ENCODE measurements around the gene ZBTB24. TPM values are rescaled to one million over a fixed set of nuclear protein-coding genes. Genes with fewer than 3 reads are reported as not detected.

ZBTB24 gene
- total and polyA plus RNA-seq, 2 of the 13 experiments (the other 11 are each of a cell fraction or from before 2014, with no cell fraction given): 1.5 to 6.2 TPM

GRCh38 chr6:109455437-109456110, 27.4 kb downstream of the ZBTB24 start, which contains the start of gene MICAL1 (continued):
- 0 out of 2 replicates have a peak, but pooled peaks have one; percentile 63 for TF ChIP-seq ZNF30 (CRISPR knock-in tag; IDR thresholded peaks at IDR 0.05)
- TF ChIP-seq SAP130 (CRISPR knock-in tag; IDR thresholded peaks at IDR 0.05; ENCODE audit: low read depth): peak; percentile 54; the same call in 1 of the 2 replicates
- peak; percentile 78 for TF ChIP-seq ARID4A (CRISPR knock-in tag; IDR thresholded peaks at IDR 0.05; ENCODE audit: borderline replicate concordance)
- no peak for TF ChIP-seq ZNF780A (CRISPR knock-in tag; IDR thresholded peaks at IDR 0.05)
- 0 out of 2 replicates have a peak, but pooled peaks have one; percentile 33 for TF ChIP-seq TAF1 (CRISPR knock-in tag; IDR thresholded peaks at IDR 0.05)
- TF ChIP-seq, protein P1, sequence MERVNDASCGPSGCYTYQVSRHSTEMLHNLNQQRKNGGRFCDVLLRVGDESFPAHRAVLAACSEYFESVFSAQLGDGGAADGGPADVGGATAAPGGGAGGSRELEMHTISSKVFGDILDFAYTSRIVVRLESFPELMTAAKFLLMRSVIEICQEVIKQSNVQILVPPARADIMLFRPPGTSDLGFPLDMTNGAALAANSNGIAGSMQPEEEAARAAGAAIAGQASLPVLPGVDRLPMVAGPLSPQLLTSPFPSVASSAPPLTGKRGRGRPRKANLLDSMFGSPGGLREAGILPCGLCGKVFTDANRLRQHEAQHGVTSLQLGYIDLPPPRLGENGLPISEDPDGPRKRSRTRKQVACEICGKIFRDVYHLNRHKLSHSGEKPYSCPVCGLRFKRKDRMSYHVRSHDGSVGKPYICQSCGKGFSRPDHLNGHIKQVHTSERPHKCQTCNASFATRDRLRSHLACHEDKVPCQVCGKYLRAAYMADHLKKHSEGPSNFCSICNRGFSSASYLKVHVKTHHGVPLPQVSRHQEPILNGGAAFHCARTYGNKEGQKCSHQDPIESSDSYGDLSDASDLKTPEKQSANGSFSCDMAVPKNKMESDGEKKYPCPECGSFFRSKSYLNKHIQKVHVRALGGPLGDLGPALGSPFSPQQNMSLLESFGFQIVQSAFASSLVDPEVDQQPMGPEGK (CRISPR knock-in tag; IDR thresholded peaks at IDR 0.05): 0 out of 2 replicates have a peak, but pooled peaks have one; percentile 38
- 0 out of 2 replicates have a peak, but pooled peaks have one; percentile 10 for TF ChIP-seq HNRNPL (IDR thresholded peaks at IDR 0.05; ENCODE audit: low read depth, low read length)
- TF ChIP-seq, protein P2, sequence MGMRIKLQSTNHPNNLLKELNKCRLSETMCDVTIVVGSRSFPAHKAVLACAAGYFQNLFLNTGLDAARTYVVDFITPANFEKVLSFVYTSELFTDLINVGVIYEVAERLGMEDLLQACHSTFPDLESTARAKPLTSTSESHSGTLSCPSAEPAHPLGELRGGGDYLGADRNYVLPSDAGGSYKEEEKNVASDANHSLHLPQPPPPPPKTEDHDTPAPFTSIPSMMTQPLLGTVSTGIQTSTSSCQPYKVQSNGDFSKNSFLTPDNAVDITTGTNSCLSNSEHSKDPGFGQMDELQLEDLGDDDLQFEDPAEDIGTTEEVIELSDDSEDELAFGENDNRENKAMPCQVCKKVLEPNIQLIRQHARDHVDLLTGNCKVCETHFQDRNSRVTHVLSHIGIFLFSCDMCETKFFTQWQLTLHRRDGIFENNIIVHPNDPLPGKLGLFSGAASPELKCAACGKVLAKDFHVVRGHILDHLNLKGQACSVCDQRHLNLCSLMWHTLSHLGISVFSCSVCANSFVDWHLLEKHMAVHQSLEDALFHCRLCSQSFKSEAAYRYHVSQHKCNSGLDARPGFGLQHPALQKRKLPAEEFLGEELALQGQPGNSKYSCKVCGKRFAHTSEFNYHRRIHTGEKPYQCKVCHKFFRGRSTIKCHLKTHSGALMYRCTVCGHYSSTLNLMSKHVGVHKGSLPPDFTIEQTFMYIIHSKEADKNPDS (CRISPR knock-in tag; IDR thresholded peaks at IDR 0.05): 0 out of 2 replicates have a peak, but pooled peaks have one; percentile 67
- TF ChIP-seq, protein P3, sequence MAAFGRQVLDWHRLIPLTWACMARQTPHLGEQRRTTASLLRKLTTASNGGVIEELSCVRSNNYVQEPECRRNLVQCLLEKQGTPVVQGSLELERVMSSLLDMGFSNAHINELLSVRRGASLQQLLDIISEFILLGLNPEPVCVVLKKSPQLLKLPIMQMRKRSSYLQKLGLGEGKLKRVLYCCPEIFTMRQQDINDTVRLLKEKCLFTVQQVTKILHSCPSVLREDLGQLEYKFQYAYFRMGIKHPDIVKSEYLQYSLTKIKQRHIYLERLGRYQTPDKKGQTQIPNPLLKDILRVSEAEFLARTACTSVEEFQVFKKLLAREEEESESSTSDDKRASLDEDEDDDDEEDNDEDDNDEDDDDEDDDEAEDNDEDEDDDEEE (CRISPR knock-in tag; IDR thresholded peaks at IDR 0.05): 0 out of 2 replicates have a peak, but pooled peaks have one; percentile 24
- 0 out of 2 replicates have a peak, but pooled peaks have one; percentile 5 for TF ChIP-seq FOXO1 (CRISPR knock-in tag; IDR thresholded peaks at IDR 0.05)
- peak; percentile 86 for TF ChIP-seq GABPB1 (CRISPR knock-in tag; IDR thresholded peaks at IDR 0.05)
- TF ChIP-seq KDM2A (CRISPR knock-in tag; IDR thresholded peaks at IDR 0.05; ENCODE audit: borderline replicate concordance, low read depth): peak; percentile 13; the same call in 1 of the 2 replicates
- TF ChIP-seq HNF4G (IDR thresholded peaks at IDR 0.05; ENCODE audit: borderline replicate concordance, low read depth, low read length): 0 out of 2 replicates have a peak, but pooled peaks have one; percentile 8
- TF ChIP-seq HNF4G (CRISPR knock-in tag; IDR thresholded peaks at IDR 0.05; ENCODE audit: borderline replicate concordance, low read depth): no peak
- no peak for TF ChIP-seq ZNF207 (IDR thresholded peaks at IDR 0.05; ENCODE audit: borderline replicate concordance)
- TF ChIP-seq, protein P4, sequence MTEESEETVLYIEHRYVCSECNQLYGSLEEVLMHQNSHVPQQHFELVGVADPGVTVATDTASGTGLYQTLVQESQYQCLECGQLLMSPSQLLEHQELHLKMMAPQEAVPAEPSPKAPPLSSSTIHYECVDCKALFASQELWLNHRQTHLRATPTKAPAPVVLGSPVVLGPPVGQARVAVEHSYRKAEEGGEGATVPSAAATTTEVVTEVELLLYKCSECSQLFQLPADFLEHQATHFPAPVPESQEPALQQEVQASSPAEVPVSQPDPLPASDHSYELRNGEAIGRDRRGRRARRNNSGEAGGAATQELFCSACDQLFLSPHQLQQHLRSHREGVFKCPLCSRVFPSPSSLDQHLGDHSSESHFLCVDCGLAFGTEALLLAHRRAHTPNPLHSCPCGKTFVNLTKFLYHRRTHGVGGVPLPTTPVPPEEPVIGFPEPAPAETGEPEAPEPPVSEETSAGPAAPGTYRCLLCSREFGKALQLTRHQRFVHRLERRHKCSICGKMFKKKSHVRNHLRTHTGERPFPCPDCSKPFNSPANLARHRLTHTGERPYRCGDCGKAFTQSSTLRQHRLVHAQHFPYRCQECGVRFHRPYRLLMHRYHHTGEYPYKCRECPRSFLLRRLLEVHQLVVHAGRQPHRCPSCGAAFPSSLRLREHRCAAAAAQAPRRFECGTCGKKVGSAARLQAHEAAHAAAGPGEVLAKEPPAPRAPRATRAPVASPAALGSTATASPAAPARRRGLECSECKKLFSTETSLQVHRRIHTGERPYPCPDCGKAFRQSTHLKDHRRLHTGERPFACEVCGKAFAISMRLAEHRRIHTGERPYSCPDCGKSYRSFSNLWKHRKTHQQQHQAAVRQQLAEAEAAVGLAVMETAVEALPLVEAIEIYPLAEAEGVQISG (CRISPR knock-in tag; IDR thresholded peaks at IDR 0.05): 0 out of 2 replicates have a peak, but pooled peaks have one; percentile 5
